Kidney (tissue), 14 donors: ENCODE measurements around the gene HRC. TPM values are rescaled to one million over a fixed set of nuclear protein-coding genes. Genes with fewer than 3 reads are reported as not detected.

Experiments
- DNase-seq, 5 donors: peaks; one replicate each; pipeline ENCODE4 v3.0.0-alpha.2; 2013 to 2020
- FAIRE-seq: peaks from 2 replicates; lab custom pipeline; 2012; peaks lifted over from hg19 to GRCh38; lab: Jason Lieb, UNC
- H3K27ac ChIP-seq, 2 donors: one replicate each; pipeline ENCODE4 v1.7.0; 2013; ENCODE audit warnings: low read depth in 2 of 2, low read length in 2 of 2, inconsistent platforms in 1 of 2
- H3K27me3 ChIP-seq: one replicate; pipeline ENCODE4 v1.7.1; 2013; ENCODE audit warnings: low read length, inconsistent platforms; ENCODE audit not compliant: control insufficient read depth, insufficient read depth
- H3K36me3 ChIP-seq, 3 donors: one replicate each; pipeline versions ENCODE4 v1.7.0 to v1.7.1; 2013; ENCODE audit warnings: low read length in 3 of 3, control low read depth in 1 of 3, inconsistent platforms in 1 of 3; ENCODE audit not compliant: insufficient read depth in 3 of 3, control insufficient read depth in 2 of 3
- H3K4me1 ChIP-seq, 3 donors: one replicate each; pipeline versions ENCODE4 v1.7.0 to v1.7.1; 2013; ENCODE audit warnings: low read length in 3 of 3, inconsistent platforms in 1 of 3, low read depth in 1 of 3; ENCODE audit not compliant: control insufficient read depth in 2 of 3, insufficient read depth in 2 of 3
- H3K4me3 ChIP-seq, 3 donors: one replicate each; pipeline versions ENCODE4 v1.7.0 to v1.8.1; 2013; ENCODE audit warnings: low read length in 3 of 3, control low read depth in 1 of 3, inconsistent platforms in 1 of 3
- H3K9ac ChIP-seq, 3 donors: one replicate each; pipeline versions ENCODE4 v1.7.0 to v1.7.1; 2013; ENCODE audit warnings: low read length in 3 of 3, control low read depth in 1 of 3, inconsistent platforms in 1 of 3
- H3K9me3 ChIP-seq, 3 donors: one replicate each; pipeline versions ENCODE4 v1.7.0 to v1.7.1; 2013; ENCODE audit warnings: low read length in 3 of 3, control low read depth in 1 of 3, inconsistent platforms in 1 of 3; ENCODE audit not compliant: control insufficient read depth in 2 of 3, insufficient read depth in 1 of 3
- intact Hi-C: fragments of 100-400 bp; cut with DNase I; formaldehyde crosslinking; loops from one replicate; pipeline ENCODE4 v1.11.1; 2022
- polyA plus RNA-seq: library from polyadenylated mRNA; stranded (reverse); fragments of 350-450 nt; fragmentation: Illumina TruSeq; extraction: RNeasy Lipid Tissue Mini Kit (QIAGEN cat#74804); gene quantifications from one replicate; pipeline ENCODE4 v1.2.3, GENCODE V29; 2014; ENCODE audit warnings: low read depth, low replicate concordance; ENCODE audit not compliant: insufficient read depth
- total RNA-seq: library from RNA; stranded (reverse); fragmentation: NEBNext Ultra II Directional; extraction: Animal tissue kit (Norgen Biotek cat#: 25700); gene quantifications from one replicate; pipeline ENCODE4 v1.2.1, GENCODE V29; 2021
- TF ChIP-seq, protein P1 (sequence below): IDR thresholded peaks from 3 replicates; pipeline ENCODE4 v1.5.1; 2012; ENCODE audit warnings: mild to moderate bottlenecking, moderate library complexity, borderline replicate concordance; ENCODE audit not compliant: insufficient read depth; ENCODE audit errors: extremely low read depth
- donor health status: control.
- donor health status: control.
- donor health status: control.
- donor health status: control.
- donor health status: control.
- donor health status: DM: yes; HTN: yes; CAD: no.
- donor health status: Normal renal cell carcinoma (clear cell type).

Gene HRC
- total and polyA plus RNA-seq, 2 donors from 2014 or later = 4.2 to 7.0 TPM

DNA sequence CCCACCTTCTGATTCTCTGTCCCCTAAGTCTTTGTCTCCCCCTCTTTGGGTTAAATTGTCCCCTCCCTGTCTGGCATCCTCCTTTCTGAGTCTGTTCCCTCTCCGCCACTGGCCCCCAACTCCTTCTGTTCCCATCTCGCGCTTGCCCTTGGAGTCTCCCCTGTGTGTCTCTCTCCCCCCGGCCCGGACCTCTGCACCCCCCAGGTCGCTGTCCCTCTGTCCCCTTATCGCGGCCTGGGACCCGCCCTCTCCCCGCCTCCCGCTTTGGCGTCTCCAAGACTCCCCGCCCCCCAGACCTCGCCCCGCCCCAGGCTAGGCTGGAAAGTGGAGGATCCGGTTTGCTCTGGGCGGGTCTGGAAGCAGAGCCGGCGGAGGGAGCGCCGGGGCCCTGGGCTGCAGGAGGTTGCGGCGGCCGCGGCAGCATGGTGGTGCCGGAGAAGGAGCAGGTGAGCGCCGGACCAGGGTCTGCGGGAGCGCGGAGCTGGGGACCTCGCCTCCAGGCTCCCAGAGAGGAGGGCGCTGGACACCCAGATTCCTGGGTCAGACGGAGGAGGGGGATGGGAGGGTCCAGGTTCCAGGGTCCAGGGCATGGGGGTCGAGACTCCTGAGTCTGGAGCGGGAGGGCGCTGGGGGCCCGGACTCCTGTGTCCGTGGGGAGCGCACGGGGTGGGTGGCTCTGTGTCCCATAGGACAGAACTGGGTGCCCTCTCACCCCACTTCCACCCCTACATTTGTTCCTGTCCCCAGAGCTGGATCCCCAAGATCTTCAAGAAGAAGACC, 2.4 kb upstream of the HRC start, which contains the start of gene TRPM4:
Gene TRPM4 (plus strand): TSS at position 348 of the 780 bp plus-strand sequence. CDS start 75 bp downstream, at position 423.
- no peaks in the 10 kb centered on the region for H3K9me3 ChIP-seq
- H3K9ac ChIP-seq = peak within 1 kb of the TSS; percentile 48 to 90 (median 78)
- peak within 1 kb of the TSS; percentile 80 to 93 for H3K27ac ChIP-seq
- intact Hi-C loops = no loop called here
- peaks cover 0 to 9% (median 9%) of the 10 kb centered on the region in 3 donors for H3K4me1 ChIP-seq
- no peaks in the 10 kb centered on the region for H3K27me3 ChIP-seq
- peak within 1 kb of the TSS; percentile 53 to 85 (median 84) for H3K4me3 ChIP-seq
- FAIRE-seq (no peak), DNase-seq (peak; percentile 94 to 98 (median 96))
- TF ChIP-seq, protein P1, sequence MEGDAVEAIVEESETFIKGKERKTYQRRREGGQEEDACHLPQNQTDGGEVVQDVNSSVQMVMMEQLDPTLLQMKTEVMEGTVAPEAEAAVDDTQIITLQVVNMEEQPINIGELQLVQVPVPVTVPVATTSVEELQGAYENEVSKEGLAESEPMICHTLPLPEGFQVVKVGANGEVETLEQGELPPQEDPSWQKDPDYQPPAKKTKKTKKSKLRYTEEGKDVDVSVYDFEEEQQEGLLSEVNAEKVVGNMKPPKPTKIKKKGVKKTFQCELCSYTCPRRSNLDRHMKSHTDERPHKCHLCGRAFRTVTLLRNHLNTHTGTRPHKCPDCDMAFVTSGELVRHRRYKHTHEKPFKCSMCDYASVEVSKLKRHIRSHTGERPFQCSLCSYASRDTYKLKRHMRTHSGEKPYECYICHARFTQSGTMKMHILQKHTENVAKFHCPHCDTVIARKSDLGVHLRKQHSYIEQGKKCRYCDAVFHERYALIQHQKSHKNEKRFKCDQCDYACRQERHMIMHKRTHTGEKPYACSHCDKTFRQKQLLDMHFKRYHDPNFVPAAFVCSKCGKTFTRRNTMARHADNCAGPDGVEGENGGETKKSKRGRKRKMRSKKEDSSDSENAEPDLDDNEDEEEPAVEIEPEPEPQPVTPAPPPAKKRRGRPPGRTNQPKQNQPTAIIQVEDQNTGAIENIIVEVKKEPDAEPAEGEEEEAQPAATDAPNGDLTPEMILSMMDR = no peak
- no peaks in the 10 kb centered on the region for H3K36me3 ChIP-seq

GRCh38 chr19:49155820-49156346, 687 bp upstream of the HRC start:
- no peak for FAIRE-seq

DNA sequence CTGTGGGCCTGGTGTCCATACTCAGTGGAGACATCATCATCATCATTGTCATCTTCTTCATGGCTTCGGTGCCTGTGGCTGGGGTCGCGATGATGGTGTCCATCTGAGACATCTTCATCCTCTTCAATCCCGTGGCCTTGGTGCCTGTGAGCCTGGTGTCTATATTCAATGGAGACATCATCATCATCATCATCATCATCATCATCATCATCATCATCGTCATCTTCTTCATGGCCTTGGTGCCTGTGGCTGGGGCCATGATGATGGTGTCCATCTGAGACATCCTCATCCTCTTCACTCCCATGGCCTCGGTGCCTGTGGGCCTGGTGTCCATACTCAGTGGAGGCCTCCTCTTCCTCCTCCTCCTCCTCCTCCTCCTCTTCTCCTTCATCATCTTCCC, 917 bp downstream of the HRC start:
- DNase-seq (peak in 1 of 5 donors; percentile 42), FAIRE-seq (no peak)
- TF ChIP-seq, protein P1 = no peak
- Histone ChIP-seq H3K27ac (no peak overlapping the region), H3K27me3 (no peaks in the 10 kb centered on the region), H3K9ac (no peak overlapping the region), H3K9me3 (no peaks in the 10 kb centered on the region), H3K4me1 (peaks cover 0 to 20% (median 3%) of the 10 kb centered on the region in 3 donors), H3K36me3 (no peaks in the 10 kb centered on the region), H3K4me3 (peak overlapping the region in 1 of 3 donors; percentile 8)
- intact Hi-C loops = no loop called here

More at GRCh38 chr19:49155820-49156346, 687 bp upstream of the HRC start:
- Histone ChIP-seq H3K4me1 (peaks cover 0 to 14% (median 9%) of the 10 kb centered on the region in 3 donors), H3K9me3 (no peaks in the 10 kb centered on the region), H3K36me3 (no peaks in the 10 kb centered on the region), H3K27me3 (no peaks in the 10 kb centered on the region), H3K4me3 (no peak overlapping the region), H3K27ac (peak overlapping the region; percentile 58 to 69), H3K9ac (no peak overlapping the region)
- peak in 4 of 5 donors; percentile 37 to 78 (median 55) for DNase-seq
- intact Hi-C loops = no loop called here
- TF ChIP-seq, protein P1 = no peak
